GM11168 (cell line): ENCODE measurements around the gene AGBL4.
"Not testable (repeated sequence)": the region's sequence is repeated elsewhere in the genome, so short reads cannot be mapped to it uniquely, and the experiment has no call there.

ENCODE experiments used
- in situ Hi-C: fragments of 300-500 bp; cut with MboI; formaldehyde crosslinking; loops from one replicate; pipeline ENCODE4 v1.12.0; 2022; ENCODE audit warnings: low sequenced_read_pairs; ENCODE audit not compliant: unreplicated experiment

AGBL4 gene

DNA sequence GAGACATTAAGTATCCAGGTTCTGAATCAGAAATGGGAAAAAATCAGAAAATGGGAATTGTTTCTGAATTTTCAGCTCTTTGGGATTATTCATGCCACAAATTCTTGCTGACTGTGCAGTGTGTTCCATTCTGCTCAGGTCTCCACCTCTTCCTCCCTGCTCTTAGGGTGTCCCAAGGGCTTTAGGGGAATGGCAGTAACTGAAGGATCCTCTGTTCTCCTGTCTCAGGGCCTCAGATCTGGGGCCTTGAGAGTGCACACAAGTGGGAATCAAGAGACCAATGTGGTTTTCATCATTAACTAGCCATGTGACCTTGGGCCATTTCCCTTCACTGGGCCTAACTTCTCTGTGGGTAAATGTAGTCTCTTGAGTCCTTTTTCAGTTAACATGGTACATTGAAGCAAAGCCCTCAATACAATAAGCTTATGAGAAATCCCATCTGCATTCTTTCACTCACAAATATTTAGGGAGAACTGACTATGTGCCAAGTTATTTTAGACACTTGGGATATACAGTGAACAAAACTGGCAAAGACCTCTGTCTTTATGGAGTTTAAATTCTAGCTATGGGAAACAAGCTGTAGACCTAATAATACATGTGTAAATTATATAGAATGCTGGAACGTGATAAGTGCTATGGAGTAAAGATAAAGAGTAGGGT lies 1476.1 kb downstream of the AGBL4 start:
- in situ Hi-C loops = no loop called here

- in situ Hi-C loops = no loop called here
These were observed 1479.9 kb downstream of the AGBL4 start for GRCh38 chr1:48543854-48544253.

DNA sequence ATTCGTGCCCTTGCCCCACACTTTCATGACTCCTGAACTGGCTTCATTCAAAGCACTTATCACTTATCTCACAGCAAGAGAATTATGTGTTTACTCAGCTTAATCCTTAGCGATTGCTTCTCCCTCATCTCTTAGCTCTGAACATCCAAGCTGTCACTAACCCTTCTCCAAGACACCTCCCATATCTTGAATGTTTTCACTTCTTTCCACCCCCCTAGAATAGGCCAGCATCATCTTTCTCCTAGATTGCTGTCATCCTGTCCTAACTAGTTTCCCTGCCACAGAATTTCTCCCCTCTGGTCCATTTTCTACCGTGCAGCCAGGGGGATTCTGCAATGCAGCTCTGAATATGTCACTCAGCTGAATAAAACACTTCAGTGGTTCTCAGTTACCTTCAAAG lies 1483.2 kb downstream of the AGBL4 start:
- in situ Hi-C loops = no loop called here

DNA sequence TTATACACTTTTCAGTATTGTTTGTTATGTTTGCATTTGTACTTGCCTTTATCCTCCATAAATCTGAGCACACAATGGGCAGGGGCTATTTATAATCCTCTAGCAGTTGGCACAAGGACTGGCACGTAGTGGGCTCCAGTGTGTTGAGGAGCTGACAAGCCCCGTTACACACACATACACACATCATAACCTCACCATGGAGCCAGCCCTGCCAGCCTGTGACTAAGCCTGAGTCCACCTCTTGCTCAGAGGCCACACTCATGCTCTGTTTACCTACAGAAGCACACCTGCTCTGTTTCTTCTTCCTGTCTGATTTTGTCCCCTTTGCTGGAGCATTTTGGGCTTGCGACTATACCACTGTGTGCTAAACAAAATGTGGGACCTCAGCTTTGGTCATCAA lies 1487.3 kb downstream of the AGBL4 start:
- in situ Hi-C loops = no loop called here

DNA sequence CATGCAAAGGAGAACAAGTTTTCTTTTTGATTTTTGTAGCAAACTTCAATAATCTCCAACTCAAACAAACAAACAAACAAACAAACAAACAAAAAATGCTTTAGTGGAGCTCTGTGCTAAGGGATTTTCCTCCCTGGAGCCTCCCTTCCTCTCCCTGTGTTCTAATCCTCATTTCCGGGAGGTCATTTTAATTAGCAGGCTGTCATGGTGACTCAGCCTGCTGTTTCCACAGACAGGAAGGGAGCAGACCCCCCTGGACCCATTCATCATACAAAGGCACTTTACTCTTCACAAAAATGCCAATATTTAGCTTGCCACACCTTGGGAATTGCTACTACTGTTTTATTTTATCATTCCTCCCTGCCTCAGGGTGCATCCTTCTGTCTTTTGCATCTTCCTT lies 1490.8 kb downstream of the AGBL4 start:
- in situ Hi-C loops = no loop called here

- in situ Hi-C loops = no loop called here
These were observed 1492.9 kb downstream of the AGBL4 start for GRCh38 chr1:48530727-48531351.

DNA sequence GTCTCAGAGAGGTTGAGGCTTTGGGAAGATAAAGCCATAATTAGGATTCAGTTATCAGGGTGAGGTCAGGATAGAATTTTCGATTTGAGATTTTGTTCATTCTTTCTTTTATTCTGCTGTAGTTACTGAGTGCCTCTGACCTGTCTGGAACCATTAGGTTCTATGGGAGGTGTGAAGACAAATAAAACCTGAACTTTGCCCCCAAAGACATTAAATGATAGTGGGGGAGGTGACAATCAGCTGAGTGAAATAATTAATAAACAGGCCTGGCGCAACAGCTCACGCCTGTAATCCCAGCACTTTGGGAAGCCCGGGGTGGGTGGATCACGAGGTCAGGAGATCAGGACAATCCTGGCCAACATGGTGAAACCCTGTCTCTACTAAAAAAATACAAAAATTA lies 1496.7 kb downstream of the AGBL4 start:
- in situ Hi-C loops = no loop called here

- in situ Hi-C loops = no loop called here
These were observed 1497.6 kb downstream of the AGBL4 start for GRCh38 chr1:48526008-48526710.

- in situ Hi-C loops = no loop called here
These were observed 1498.8 kb downstream of the AGBL4 start for GRCh38 chr1:48524892-48525467.

- in situ Hi-C loops = no loop called here
These were observed 1500.2 kb downstream of the AGBL4 start for GRCh38 chr1:48523558-48523957.

- in situ Hi-C loops = not testable (repeated sequence)
These were observed 1503.9 kb downstream of the AGBL4 start for GRCh38 chr1:48519896-48520295.

DNA sequence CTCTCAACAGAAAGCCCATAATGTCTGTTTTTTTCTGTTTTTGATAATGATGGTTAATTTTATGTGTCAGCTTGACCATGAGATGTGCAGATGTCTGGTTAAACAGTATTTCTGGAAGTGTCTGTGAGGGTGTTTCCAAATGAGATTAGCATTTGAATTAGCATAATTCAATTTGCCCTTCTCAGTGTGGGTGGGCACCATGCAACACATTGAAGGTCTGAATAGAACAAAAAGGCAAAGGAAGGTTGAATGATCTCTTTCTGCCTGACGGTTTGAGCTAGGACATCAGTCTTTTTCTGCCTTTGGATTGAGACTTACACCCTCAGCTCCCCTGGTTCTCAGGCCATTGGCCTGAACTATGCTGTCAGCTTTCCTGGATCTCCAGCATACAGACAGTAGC lies 1516.9 kb downstream of the AGBL4 start:
- in situ Hi-C loops = no loop called here

DNA sequence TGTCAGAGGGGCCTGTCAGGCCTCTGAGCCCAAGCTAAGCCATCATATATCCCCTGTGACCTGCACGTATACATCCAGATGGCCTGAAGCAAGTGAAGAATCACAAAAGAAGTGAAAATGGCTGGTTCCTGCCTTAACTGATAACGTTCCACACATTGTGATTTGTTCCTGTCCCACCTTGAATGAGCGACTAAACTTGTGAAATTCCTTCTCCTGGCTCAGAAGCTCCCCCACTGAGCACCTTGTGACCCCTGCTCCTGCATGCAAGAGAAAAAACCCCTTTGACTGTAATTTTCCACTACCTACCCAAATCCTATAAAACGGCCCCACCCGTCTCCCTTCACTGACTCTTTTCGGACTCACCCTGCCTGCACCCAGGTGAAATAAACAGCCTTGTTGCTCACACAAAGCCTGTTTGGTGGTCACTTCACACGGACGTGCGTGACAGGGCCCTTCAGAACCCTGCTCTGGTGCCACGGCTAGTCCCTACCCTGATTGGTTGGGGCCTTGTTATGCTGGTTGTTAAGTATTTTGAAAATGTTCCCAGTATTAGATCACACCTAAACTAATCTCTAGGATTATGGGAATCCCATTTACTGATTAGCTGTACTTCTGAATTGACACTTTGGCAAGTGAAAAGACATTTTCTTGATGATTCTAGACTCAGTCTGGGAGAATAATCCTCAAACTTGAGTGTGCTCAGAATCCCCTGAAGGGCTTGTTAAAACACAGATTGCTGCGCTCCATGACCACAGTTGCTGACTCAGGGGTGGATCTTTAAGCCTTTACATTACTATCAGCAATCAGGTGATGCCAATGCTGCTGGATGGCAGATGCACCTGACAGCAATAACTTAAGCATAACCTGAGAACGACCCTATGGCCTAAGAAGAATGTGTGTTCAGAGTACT lies 1523.0 kb downstream of the AGBL4 start:
- in situ Hi-C loops = no loop called here

GRCh38 chr1:48499211-48499735 lies 1524.5 kb downstream of the AGBL4 start:
- in situ Hi-C loops = no loop called here

DNA sequence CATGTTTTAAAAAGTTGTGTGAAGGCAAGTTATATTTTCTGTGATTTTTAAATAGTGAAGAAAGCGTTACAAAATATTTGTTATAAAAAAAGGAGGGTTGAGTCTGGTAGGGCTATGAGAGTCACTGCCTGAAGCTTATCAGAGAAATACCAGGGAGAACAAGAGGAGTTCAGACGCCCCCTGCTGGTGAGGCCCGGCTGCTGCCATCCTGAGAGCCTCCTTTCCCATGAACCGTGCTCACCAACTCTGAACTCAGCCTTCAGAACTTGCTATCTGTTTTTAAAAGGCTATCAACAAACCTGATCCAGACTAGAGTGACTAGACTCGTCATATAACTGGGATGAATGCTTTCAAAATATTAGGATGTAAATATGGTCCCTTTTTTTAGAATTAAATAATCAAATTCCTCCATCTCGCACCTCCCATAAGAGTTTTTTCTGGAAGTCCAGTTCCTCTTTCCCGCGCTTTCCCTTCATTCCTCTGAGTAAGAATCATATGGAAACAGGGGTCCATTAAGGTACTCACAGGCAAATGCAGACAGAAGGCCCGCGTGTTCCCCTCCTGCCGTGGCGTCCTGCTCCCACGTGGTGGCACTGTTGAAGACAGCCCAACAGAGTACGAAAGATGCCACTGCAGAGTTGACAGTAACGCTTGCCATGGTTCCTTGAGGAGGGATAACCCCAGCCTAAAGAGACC lies 1525.5 kb downstream of the AGBL4 start:
- in situ Hi-C loops = no loop called here

DNA sequence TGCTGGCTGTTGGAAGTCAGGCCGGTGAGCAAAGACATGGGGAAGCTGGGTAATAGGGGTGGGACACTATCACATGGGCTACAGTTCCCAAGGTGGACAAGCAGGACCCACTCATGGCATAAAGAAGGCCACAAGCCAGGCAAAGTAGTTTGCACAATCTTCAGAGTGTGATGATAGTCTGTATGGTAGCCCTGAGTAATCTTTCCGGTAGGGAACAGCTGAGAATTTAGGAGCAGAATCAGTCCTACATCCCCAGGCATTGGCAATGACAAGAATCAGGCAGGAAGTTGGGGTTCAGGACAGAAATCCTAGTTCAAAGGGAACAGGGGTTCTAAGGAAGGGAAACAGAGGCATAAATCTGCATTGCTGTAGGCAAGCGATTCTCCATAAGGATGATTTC lies 1527.8 kb downstream of the AGBL4 start:
- in situ Hi-C loops = no loop called here

DNA sequence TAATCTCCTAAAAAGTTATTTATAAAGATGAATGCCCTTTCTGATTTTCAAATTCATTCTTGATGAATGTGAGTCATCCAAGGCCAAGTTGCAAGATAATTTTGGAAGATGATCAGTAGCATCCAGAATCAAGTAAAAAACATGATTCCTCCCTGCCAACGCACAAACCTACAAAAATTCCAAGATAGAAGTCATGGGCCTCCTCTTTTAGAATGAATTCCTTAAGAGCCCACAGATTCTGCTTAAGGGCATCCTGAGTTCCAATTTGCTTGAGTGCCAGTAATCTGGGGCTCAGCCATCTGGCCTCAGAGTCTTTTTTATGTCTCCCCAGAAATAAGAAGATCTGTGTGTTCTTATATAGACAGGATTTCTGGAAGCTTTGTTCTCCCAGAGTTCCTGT lies 1528.6 kb downstream of the AGBL4 start:
- in situ Hi-C loops = no loop called here

GRCh38 chr1:48493970-48494769 lies 1529.6 kb downstream of the AGBL4 start:
- in situ Hi-C loops = no loop called here

DNA sequence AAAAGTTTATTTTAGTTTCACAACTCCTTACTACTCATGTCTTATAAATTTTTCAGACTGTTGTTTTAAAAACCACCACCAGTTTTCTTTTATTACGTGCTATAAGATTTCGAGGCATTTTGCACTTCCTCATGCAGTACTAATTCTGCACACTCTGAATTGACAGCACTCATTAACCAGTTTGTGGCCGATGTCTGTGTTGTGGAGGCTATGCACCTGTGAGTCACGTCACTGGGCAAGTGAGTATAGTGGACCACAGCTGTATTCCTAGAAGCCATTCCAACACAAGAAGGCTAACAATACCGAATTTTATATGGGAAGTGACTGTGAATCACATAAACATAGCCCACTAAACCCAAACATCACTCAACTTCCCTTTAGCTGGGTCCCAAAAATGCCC lies 1530.7 kb downstream of the AGBL4 start:
- in situ Hi-C loops = no loop called here
